T-cell (primary cell): Measurements from ENCODE around the gene TSC2. TPM values are rescaled to one million over a fixed set of nuclear protein-coding genes. Genes with fewer than 3 reads are reported as not detected.
"Not testable (repeated sequence)": the region's sequence is repeated elsewhere in the genome, so short reads cannot be mapped to it uniquely, and the experiment has no call there.

Experiments used
- ATAC-seq, 4 experiments: fragments of 200-7000 bp in 3 of 4; fragments of 150-1000 bp in 1 of 4; cut with Tn5 transposase; replicated peaks in 1 of 4; 1 replicate in 3 of 4; 2 replicates in 1 of 4; pipeline ENCODE4 v1.10.0; 2021; ENCODE audit warnings: moderate library complexity in 3 of 4, mild to moderate bottlenecking in 2 of 4, moderate number of reproducible peaks in 1 of 4
- CTCF ChIA-PET, 2 donors: fragments of 300-600 bp; sonication (Branson Sonifier 250); formaldehyde crosslinking; loops; one replicate each; lab custom pipeline; 2022; ENCODE audit warnings: antibody characterized with exemption in 2 of 2; lab: Charles Lee
- POLR2A ChIA-PET, 2 donors: fragments of 300-600 bp; sonication (Branson Sonifier 250); formaldehyde crosslinking; loops; one replicate each; lab custom pipeline; 2022; ENCODE audit warnings: antibody characterized with exemption in 2 of 2; lab: Charles Lee
- DNase-seq, 35 experiments: peaks; one replicate each; pipeline versions ENCODE4 v3.0.0 to v3.0.0-alpha.2; 2013 to 2023
- H3K27ac ChIP-seq: one replicate; pipeline ENCODE4 v1.5.1; 2013; ENCODE audit warnings: low read length
- H3K27me3 ChIP-seq, 2 experiments: replicated peaks in 1 of 2; 1 replicate in 1 of 2; 2 replicates in 1 of 2; pipeline versions ENCODE4 v1.6.1 to v1.7.0; 2013; ENCODE audit warnings: low read length in 1 of 2, mixed read lengths in 1 of 2; ENCODE audit not compliant: control insufficient read depth in 2 of 2, insufficient read depth in 2 of 2; ENCODE audit errors: extremely low read depth in 1 of 2
- H3K36me3 ChIP-seq, 2 donors: 1 replicate in 1 of 2; 2 replicates in 1 of 2; pipeline versions ENCODE4 v1.6.1 to v1.7.0; 2013; ENCODE audit warnings: low read length in 1 of 2; ENCODE audit not compliant: control insufficient read depth in 2 of 2, insufficient read depth in 1 of 2; ENCODE audit errors: extremely low read depth in 1 of 2
- H3K4me1 ChIP-seq, 2 experiments: 1 replicate in 1 of 2; 2 replicates in 1 of 2; pipeline versions ENCODE4 v1.6.1 to v1.7.0; 2013; ENCODE audit warnings: low read length in 2 of 2, mixed read lengths in 1 of 2; ENCODE audit not compliant: insufficient read depth in 2 of 2, control insufficient read depth in 1 of 2; ENCODE audit errors: extremely low read depth in 1 of 2
- H3K4me3 ChIP-seq, 2 donors: 1 replicate in 1 of 2; 2 replicates in 1 of 2; pipeline versions ENCODE4 v1.5.1 to v1.7.0; 2013; ENCODE audit warnings: mild to moderate bottlenecking in 2 of 2, low read length in 1 of 2, moderate library complexity in 1 of 2; ENCODE audit not compliant: control insufficient read depth in 1 of 2; ENCODE audit errors: extremely low read depth in 1 of 2
- H3K9me3 ChIP-seq: 2 replicates; pipeline ENCODE4 v1.7.0; 2013
- H3K27ac Mint-ChIP-seq, 2 donors: one replicate each; pipeline ENCODE4 v1.8.0; 2020 to 2021; ENCODE audit warnings: mild to moderate bottlenecking in 2 of 2, mixed read lengths in 2 of 2
- H3K27me3 Mint-ChIP-seq, 2 donors: one replicate each; pipeline ENCODE4 v1.8.0; 2021 to 2022; ENCODE audit warnings: mixed read lengths in 2 of 2
- H3K36me3 Mint-ChIP-seq: one replicate; pipeline ENCODE4 v1.8.0; 2021; ENCODE audit warnings: mixed read lengths
- H3K4me1 Mint-ChIP-seq, 3 donors: one replicate each; pipeline ENCODE4 v1.8.0; 2020 to 2022; ENCODE audit warnings: mixed read lengths in 3 of 3, mild to moderate bottlenecking in 1 of 3
- H3K4me3 Mint-ChIP-seq, 3 donors: one replicate each; pipeline ENCODE4 v1.8.0; 2020 to 2022; ENCODE audit warnings: mild to moderate bottlenecking in 3 of 3, mixed read lengths in 3 of 3, moderate library complexity in 3 of 3
- H3K9me3 Mint-ChIP-seq, 3 donors: one replicate each; pipeline ENCODE4 v1.8.0; 2020 to 2022; ENCODE audit warnings: mixed read lengths in 3 of 3
- WGBS: methylation state at CpG from one replicate; pipeline ENCODE4 v1.1.5; 2013; ENCODE audit warnings: missing lambda C conversion rate; ENCODE audit not compliant: insufficient coverage; 5-methylcytosine and 5-hydroxymethylcytosine counted together
- total RNA-seq, 35 experiments: library from RNA in 6 of 35; stranded (reverse) in 6 of 35; fragments of 120-200 nt in 1 of 35; gene quantifications; one replicate each; pipeline versions ENCODE4 v1.2.1 to v1.2.4 and lab custom pipeline; 2013 to 2026

The TSC2 gene
- total RNA-seq, 5 donors from 2014 or later (not counting 1 experiment from before 2014, with no cell fraction given): 134 to 181 (median 161) TPM

DNA sequence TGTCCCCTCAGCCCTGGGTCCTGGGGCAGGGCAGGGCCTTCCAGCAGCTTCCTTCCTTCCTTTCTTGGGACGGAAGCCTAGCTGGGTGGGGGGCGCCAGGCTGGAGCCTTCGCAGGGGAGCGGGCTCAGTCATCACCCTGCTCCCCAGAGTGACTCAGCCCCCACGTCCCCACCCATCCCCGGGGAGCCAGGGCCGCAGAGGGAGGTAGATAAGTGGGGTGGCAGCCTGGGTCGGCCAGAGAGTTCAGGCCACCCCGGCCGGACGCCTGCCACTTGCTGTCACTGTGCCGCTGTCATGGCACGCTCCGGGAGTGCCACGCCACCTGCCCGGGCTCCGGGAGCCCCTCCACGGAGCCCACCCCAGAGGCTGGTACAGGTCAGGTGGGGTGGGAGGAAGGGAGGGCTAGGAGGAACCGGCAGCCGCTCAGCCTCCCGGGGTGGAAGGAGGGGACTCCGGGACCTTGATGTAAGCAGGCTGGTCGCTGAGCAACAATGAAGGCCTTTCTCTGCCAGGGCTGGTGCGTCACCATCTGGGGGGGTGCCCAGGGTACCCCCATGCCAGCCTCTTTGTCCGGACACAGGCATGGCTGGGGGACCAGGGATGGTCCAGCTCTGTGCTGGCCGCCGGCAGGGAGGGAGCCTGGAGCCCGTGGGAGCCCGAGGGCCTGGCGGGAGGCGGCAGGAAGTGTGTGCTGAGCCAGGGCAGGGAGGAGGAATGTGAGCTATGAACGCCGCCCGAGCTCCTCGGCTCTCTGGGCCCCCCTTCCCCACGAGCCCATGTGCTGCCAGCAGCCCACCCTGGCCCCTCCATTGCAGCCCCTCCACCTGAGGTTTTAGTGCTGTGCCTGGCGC lies 14.5 kb upstream of the TSC2 start:
- Mint-ChIP-seq H3K27me3 (no peaks in the 10 kb centered on the region), H3K9me3 (no peaks in the 10 kb centered on the region), H3K4me1 (peaks cover 0 to 2% (median under 1%) of the 10 kb centered on the region in 3 donors), H3K36me3 (no peaks in the 10 kb centered on the region), H3K27ac (no peak overlapping the region), H3K4me3 (no peak overlapping the region)
- CTCF ChIA-PET: no interaction called here
- Histone ChIP-seq H3K4me3 (no peak overlapping the region), H3K9me3 (no peaks in the 10 kb centered on the region), H3K27ac (no peak overlapping the region), H3K36me3 (no peaks in the 10 kb centered on the region), H3K27me3 (peaks cover 0 to 10% of the 10 kb centered on the region in 2 experiments), H3K4me1 (peaks cover 0 to 8% of the 10 kb centered on the region in 2 experiments)
- POLR2A ChIA-PET: no interaction called here
- ATAC-seq (peak in 3 of 4 experiments; percentile 14 to 51 (median 34)), DNase-seq (no peak)
- WGBS: 40% methylated on average over 25 of the region's 37 CpGs

DNA sequence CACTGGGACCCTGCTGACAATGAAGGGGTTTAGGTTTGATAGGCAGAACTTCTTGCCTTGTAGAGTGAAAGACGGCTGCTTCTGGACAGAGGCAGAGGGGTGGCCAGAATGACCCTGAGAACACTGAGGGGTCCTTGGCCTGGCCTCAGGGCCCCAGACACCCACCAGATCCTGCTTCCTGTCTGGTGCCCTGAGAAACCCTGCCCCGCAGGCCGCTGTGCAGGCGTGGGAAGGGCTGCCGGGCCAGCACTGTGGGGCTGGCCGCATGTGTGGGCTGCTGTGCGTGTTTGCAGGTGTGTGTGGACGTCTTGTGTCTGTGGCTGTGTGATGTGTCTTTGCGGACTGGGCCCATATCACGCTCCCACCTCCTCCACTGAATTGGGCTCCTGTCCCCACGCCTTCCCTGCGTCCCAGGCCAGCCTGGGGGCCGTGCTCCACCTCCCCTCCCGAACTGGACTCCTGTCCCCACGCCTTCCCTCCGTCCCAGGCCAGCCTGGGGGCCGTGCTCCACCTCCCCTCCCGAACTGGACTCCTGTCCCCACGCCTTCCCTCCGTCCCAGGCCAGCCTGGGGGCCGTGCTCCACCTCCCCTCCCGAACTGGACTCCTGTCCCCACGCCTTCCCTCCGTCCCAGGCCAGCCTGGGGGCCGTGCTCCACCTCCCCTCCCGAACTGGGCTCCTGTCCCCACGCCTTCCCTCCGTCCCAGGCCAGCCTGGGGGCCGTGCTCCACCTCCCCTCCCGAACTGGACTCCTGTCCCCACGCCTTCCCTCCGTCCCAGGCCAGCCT lies 13.7 kb upstream of the TSC2 start:
- H3K4me3 ChIP-seq, H3K36me3 Mint-ChIP-seq, H3K9me3 ChIP-seq, H3K27ac ChIP-seq, H3K4me3 Mint-ChIP-seq, H3K27me3 ChIP-seq, H3K36me3 ChIP-seq, H3K27me3 Mint-ChIP-seq, H3K27ac Mint-ChIP-seq, H3K4me1 ChIP-seq, DNase-seq, ATAC-seq, CTCF ChIA-PET, POLR2A ChIA-PET, H3K9me3 Mint-ChIP-seq, H3K4me1 Mint-ChIP-seq: not testable (repeated sequence)
- 78% methylated on average over 6 of the region's 32 CpGs for WGBS

DNA sequence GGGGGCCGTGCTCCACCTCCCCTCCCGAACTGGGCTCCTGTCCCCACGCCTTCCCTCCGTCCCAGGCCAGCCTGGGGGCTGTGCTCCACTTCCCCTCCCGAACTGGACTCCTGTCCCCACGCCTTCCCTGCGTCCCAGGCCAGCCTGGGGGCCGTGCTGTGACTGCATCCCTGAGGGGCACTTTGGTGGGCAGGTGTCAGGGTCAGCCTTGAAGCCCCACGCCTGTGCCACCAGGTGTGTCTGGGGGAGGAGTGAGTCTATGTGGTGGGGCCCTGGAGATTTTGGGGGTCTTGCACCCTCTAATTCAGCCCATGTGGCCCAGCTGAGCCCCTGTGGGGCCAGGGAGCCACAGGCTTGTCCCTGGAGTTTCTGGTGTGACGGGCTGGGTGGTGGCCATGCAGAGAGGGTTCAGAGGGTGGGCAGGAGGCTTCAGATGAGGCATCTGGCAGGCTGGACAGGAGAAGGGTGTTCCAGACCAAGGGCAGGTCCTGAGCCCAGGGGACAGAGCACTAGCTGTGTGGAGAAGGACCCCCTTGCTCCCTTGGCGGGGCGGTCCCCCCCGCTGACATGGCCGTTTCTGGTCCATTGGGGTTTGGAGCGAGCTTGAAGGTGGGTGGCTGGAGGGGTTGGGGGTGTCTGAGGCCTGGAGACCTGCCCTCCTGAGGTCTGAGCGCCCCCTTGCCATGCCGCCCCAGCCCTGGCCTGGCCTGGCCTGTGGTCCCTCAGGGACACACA lies 12.9 kb upstream of the TSC2 start:
- Histone ChIP-seq H3K9me3 (no peaks in the 10 kb centered on the region), H3K36me3 (no peaks in the 10 kb centered on the region), H3K27ac (no peak overlapping the region), H3K4me3 (no peak overlapping the region), H3K4me1 (peaks cover 0 to 8% of the 10 kb centered on the region in 2 experiments), H3K27me3 (peaks cover 0 to 10% of the 10 kb centered on the region in 2 experiments)
- Mint-ChIP-seq H3K4me3 (no peak overlapping the region), H3K27me3 (no peaks in the 10 kb centered on the region), H3K27ac (no peak overlapping the region), H3K36me3 (no peaks in the 10 kb centered on the region), H3K9me3 (no peaks in the 10 kb centered on the region), H3K4me1 (peaks cover 0 to 2% (median 0%) of the 10 kb centered on the region in 3 donors)
- ATAC-seq (no peak), DNase-seq (no peak)
- POLR2A ChIA-PET: interaction anchor here in 1 of 2 donors (0.6 kb wide), 1 partner anchor 1585 kb away, joined by 3 read pairs; no protein-coding TSS in a partner anchor
- 89% methylated on average over 9 of the region's 17 CpGs for WGBS
- CTCF ChIA-PET: no interaction called here

DNA sequence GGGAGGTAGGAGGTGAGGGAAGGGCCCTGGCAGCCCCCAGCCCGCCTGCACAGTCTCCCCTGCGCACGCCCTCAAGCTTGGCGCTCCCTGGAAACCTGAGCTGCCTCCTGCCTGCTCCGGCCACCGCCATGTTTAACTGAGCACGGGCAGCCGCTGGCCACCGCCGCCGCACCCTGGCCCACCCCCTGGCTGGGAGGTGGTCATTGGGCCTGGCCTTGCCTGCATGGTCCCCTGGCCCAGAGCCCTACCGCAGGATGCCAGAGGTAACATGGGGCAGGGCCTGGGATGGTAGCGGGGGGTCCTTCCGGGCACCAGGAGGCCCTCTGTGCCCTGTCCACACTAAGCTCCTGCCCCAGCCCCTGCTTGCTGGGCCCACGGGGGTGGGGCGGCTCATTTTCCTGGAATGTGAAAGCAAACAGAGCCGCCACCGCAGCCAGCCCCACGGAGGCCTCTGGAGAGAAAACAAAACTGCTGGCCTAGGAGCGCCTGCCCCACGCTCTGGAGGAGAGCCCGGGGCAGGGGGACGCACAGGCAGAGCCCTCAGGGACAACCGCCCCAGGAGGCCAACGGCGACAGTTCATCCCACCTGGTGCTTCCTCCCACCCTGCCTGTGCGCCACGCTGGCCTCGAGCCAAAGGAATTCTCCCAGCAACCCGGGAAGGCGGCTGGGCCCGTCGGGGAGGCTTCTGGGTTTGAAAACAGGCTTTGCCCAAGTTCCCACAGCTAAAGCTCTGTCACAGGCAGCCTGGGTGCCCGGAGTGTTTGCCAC lies 12.2 kb upstream of the TSC2 start:
- Histone ChIP-seq H3K27ac (no peak overlapping the region), H3K9me3 (no peaks in the 10 kb centered on the region), H3K27me3 (peaks cover 0 to 10% of the 10 kb centered on the region in 2 experiments), H3K4me3 (no peak overlapping the region), H3K4me1 (peaks cover 0 to 8% of the 10 kb centered on the region in 2 experiments), H3K36me3 (no peaks in the 10 kb centered on the region)
- Mint-ChIP-seq H3K36me3 (no peaks in the 10 kb centered on the region), H3K4me1 (peaks cover 0 to 2% (median 0%) of the 10 kb centered on the region in 3 donors), H3K27me3 (no peaks in the 10 kb centered on the region), H3K27ac (no peak overlapping the region), H3K4me3 (no peak overlapping the region), H3K9me3 (no peaks in the 10 kb centered on the region)
- CTCF ChIA-PET: no interaction called here
- WGBS: 90% methylated on average over 34 of the region's 34 CpGs
- ATAC-seq (no peak), DNase-seq (no peak)
- POLR2A ChIA-PET: interaction anchor here in 1 of 2 donors (0.6 kb wide), 1 partner anchor 1586 kb away, joined by 3 read pairs; no protein-coding TSS in a partner anchor

DNA sequence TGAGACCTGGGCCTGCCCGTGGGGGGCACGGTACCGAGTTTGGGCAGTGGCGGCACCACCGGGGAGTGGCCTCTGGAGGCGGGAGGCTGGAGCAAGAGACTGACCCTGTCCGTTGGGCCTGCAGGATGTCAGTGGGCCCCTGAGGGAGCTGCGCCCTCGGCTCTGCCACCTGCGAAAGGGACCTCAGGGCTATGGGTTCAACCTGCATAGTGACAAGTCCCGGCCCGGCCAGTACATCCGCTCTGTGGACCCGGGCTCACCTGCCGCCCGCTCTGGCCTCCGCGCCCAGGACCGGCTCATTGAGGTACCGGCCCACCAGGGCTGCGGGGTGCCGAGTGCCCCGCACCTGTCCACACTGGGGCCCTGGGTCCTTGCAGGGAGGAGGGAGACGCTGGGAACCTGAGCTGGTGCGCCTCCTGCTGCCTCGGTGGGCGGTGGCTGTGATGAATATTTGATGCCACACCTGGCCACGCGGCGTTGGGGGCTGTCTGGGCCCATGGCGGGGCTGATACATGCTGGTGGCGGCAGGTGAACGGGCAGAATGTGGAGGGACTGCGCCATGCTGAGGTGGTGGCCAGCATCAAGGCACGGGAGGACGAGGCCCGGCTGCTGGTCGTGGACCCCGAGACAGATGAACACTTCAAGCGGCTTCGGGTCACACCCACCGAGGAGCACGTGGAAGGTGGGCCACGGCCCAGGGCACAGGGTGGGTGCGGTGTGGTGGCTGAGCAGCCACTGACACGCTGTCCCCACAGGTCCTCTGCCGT lies 11.4 kb upstream of the TSC2 start:
- Histone ChIP-seq H3K27me3 (peaks cover 0 to 5% of the 10 kb centered on the region in 2 experiments), H3K9me3 (no peaks in the 10 kb centered on the region), H3K4me3 (no peak overlapping the region), H3K27ac (no peak overlapping the region), H3K36me3 (no peaks in the 10 kb centered on the region), H3K4me1 (peaks cover 0 to 8% of the 10 kb centered on the region in 2 experiments)
- H3K9me3 Mint-ChIP-seq: no peaks in the 10 kb centered on the region
- peaks cover 0 to 2% (median 0%) of the 10 kb centered on the region in 3 donors for H3K4me1 Mint-ChIP-seq
- ATAC-seq (no peak), DNase-seq (no peak)
- 95% methylated on average over 46 of the region's 47 CpGs for WGBS
- ChIA-PET POLR2A (no interaction called here), CTCF (no interaction called here)
- H3K36me3 Mint-ChIP-seq: no peaks in the 10 kb centered on the region
- H3K27ac Mint-ChIP-seq: no peak overlapping the region
- H3K4me3 Mint-ChIP-seq: no peak overlapping the region
- no peaks in the 10 kb centered on the region for H3K27me3 Mint-ChIP-seq
